C4-2B (cell line): Measurements from ENCODE around the gene PLAU.

ENCODE experiments used
- CTCF ChIP-seq: fragments of 450-650 bp; conservative IDR thresholded peaks from 2 replicates; pipeline ENCODE4 v1.5.1; 2017; ENCODE audit warnings: mild to moderate bottlenecking
- ZFX ChIP-seq: fragments of 450-650 bp; IDR thresholded peaks from 2 replicates; pipeline ENCODE4 v1.6.1; 2017

GRCh38 chr10:73872190-73872710, 38.7 kb upstream of the PLAU start:
- TF ChIP-seq CTCF (no peak), ZFX (no peak)
